Karpas-422 (cell line): Measurements from ENCODE around the gene SIPA1L3. TPM values are rescaled to one million over a fixed set of nuclear protein-coding genes. Genes with fewer than 3 reads are reported as not detected.

ENCODE experiments used
- DNase-seq: peaks from one replicate; pipeline ENCODE4 v3.0.0-alpha.2; 2015
- H2AFZ ChIP-seq: fragments of 200-600 bp; sonication (generic); 2 replicates; pipeline ENCODE4 v1.6.1; 2014; ENCODE audit warnings: antibody characterized with exemption, low read length, mixed read lengths
- H3K27ac ChIP-seq: fragments of 200-600 bp; sonication (generic); 2 replicates; pipeline ENCODE4 v1.5.1; 2014; ENCODE audit warnings: mild to moderate bottlenecking, low read length, moderate library complexity
- H3K27me3 ChIP-seq: fragments of 200-600 bp; sonication (generic); 2 replicates; pipeline ENCODE4 v1.6.1; 2014; ENCODE audit warnings: low read length, mixed read lengths
- H3K36me3 ChIP-seq: fragments of 200-600 bp; sonication (generic); 2 replicates; pipeline ENCODE4 v1.6.1; 2014; ENCODE audit warnings: low read length, mixed read lengths; ENCODE audit not compliant: insufficient read depth
- H3K4me1 ChIP-seq: fragments of 200-600 bp; sonication (generic); 2 replicates; pipeline ENCODE4 v1.6.1; 2014; ENCODE audit warnings: mild to moderate bottlenecking, low read length, mixed read lengths
- H3K4me2 ChIP-seq: fragments of 200-600 bp; sonication (generic); 2 replicates; pipeline ENCODE4 v1.6.1; 2014; ENCODE audit warnings: low read length, low read depth, mild to moderate bottlenecking; ENCODE audit not compliant: poor library complexity, severe bottlenecking
- H3K4me3 ChIP-seq: fragments of 200-600 bp; sonication (generic); 2 replicates; pipeline ENCODE4 v1.5.1; 2014; ENCODE audit warnings: mild to moderate bottlenecking, antibody characterized with exemption, low read length, mixed read lengths
- H3K79me2 ChIP-seq: fragments of 200-600 bp; sonication (generic); 2 replicates; pipeline ENCODE4 v1.6.1; 2014; ENCODE audit warnings: mild to moderate bottlenecking, low read length, mixed read lengths
- H3K9ac ChIP-seq: fragments of 200-600 bp; sonication (generic); 2 replicates; pipeline ENCODE4 v1.6.0; 2014; ENCODE audit warnings: low read length
- H3K9me2 ChIP-seq: fragments of 200-600 bp; sonication (generic), shearing (Covaris generic); replicated peaks from 2 replicates; pipeline ENCODE4 v1.6.0; 2014; ENCODE audit warnings: mild to moderate bottlenecking, low read length, moderate library complexity; ENCODE audit not compliant: insufficient read depth
- H3K9me3 ChIP-seq: fragments of 300-700, 200-600 bp; sonication (generic); 2 replicates; pipeline ENCODE4 v1.6.1; 2014; ENCODE audit warnings: low read length, mixed read lengths
- H4K20me1 ChIP-seq: fragments of 200-600 bp; sonication (generic); 2 replicates; pipeline ENCODE4 v1.6.1; 2014; ENCODE audit warnings: mild to moderate bottlenecking, antibody characterized with exemption, low read length, low read depth; ENCODE audit not compliant: insufficient read depth
- total RNA-seq: library from RNA; depleted of rRNA; stranded (reverse); fragments of >200 nt; shearing (Covaris generic); gene quantifications from 2 replicates; pipeline ENCODE4 v1.2.3, GENCODE V29; 2014; ENCODE audit warnings: low replicate concordance

The SIPA1L3 gene
- total RNA-seq, 1 experiment from 2014 or later: 88.1 TPM

- H3K27me3 ChIP-seq: no peaks in the 10 kb centered on the region
- peak overlapping the region; percentile 99 for H3K27ac ChIP-seq
- no peak overlapping the region for H3K4me2 ChIP-seq
- no peaks in the 10 kb centered on the region for H3K36me3 ChIP-seq
- DNase-seq: no peak
- no peaks in the 10 kb centered on the region for H4K20me1 ChIP-seq
- H3K9me2 ChIP-seq: no peaks in the 10 kb centered on the region
- H2AFZ ChIP-seq: no peak overlapping the region
- H3K4me1 ChIP-seq: peaks cover 49% of the 10 kb centered on the region
- H3K9ac ChIP-seq: no peak overlapping the region
- no peaks in the 10 kb centered on the region for H3K9me3 ChIP-seq
- H3K4me3 ChIP-seq: no peak overlapping the region
- H3K79me2 ChIP-seq: peaks cover 65% of the 10 kb centered on the region
Observed at GRCh38 chr19:38036707-38037611, 130.0 kb downstream of the SIPA1L3 start.

DNA sequence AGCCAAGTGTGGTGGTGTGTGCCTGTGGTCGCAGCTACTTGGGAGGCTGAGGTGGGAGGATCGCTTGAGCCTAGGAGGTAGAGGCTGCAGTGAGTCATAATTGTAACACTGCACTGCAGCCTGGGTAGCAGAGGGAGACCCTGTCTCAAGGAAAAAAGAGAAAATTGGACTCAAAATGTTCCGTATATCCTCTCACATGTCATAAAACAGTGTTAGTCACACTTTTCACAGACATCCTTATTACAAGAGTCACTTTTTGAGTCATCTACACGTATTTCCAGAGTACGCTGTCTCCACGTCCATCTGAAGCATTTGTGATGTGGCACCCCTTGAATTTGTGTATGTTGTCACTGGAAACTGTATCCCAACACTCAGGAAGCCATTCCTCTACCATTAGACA is 133.0 kb downstream of the SIPA1L3 start:
- no peak overlapping the region for H3K4me2 ChIP-seq
- no peak overlapping the region for H3K4me3 ChIP-seq
- H3K4me1 ChIP-seq: peaks cover 48% of the 10 kb centered on the region
- H3K27me3 ChIP-seq: no peaks in the 10 kb centered on the region
- H3K9ac ChIP-seq: no peak overlapping the region
- no peak overlapping the region for H2AFZ ChIP-seq
- H3K27ac ChIP-seq: no peak overlapping the region; the same call in 1 of the 2 replicates
- H3K9me2 ChIP-seq: no peaks in the 10 kb centered on the region
- H3K9me3 ChIP-seq: no peaks in the 10 kb centered on the region
- DNase-seq: no peak
- H3K79me2 ChIP-seq: peaks cover 79% of the 10 kb centered on the region
- no peaks in the 10 kb centered on the region for H3K36me3 ChIP-seq
- H4K20me1 ChIP-seq: no peaks in the 10 kb centered on the region

DNA sequence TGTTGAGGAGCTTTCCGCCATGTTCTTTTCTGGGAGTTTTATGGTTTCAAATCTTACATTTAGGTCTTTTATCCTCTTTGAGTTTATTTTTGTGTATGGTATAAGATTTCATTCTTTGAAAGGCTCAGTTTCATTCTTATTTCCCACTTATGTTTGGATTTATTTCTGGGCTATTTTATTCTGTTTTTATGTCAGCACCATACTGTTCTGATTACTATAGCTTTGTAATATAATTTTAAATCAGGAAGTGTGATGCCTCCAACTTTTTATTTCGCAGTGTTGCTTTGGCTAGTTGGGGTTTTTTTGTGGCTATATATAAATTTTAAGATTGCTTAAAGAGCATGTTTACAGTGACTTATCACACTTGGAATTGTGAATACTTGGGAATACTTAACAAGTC is 135.1 kb downstream of the SIPA1L3 start:
- Histone ChIP-seq H3K9me3 (no peaks in the 10 kb centered on the region), H2AFZ (no peak overlapping the region), H3K9ac (no peak overlapping the region), H3K4me1 (peaks cover 52% of the 10 kb centered on the region), H3K9me2 (no peaks in the 10 kb centered on the region), H3K79me2 (peaks cover 58% of the 10 kb centered on the region), H3K36me3 (no peaks in the 10 kb centered on the region), H4K20me1 (no peaks in the 10 kb centered on the region), H3K27me3 (no peaks in the 10 kb centered on the region), H3K4me2 (no peak overlapping the region), H3K27ac (peak overlapping the region; percentile 100), H3K4me3 (no peak overlapping the region)
- no peak for DNase-seq

- Histone ChIP-seq H3K27me3 (no peaks in the 10 kb centered on the region), H3K4me3 (no peak overlapping the region), H3K36me3 (no peaks in the 10 kb centered on the region), H2AFZ (no peak overlapping the region), H3K79me2 (peaks cover 48% of the 10 kb centered on the region), H3K9me2 (no peaks in the 10 kb centered on the region), H3K27ac (peak overlapping the region; percentile 100), H4K20me1 (no peaks in the 10 kb centered on the region), H3K4me1 (peaks cover 68% of the 10 kb centered on the region), H3K4me2 (peak overlapping the region; percentile 80), H3K9me3 (no peaks in the 10 kb centered on the region), H3K9ac (peak overlapping the region; percentile 41)
- no peak for DNase-seq
Observed at GRCh38 chr19:38043649-38044144, 136.7 kb downstream of the SIPA1L3 start.

GRCh38 chr19:38044267-38045111 is 137.5 kb downstream of the SIPA1L3 start:
- Histone ChIP-seq H3K27ac (peak overlapping the region; percentile 100), H3K36me3 (no peaks in the 10 kb centered on the region), H3K9me3 (no peaks in the 10 kb centered on the region), H3K4me3 (no peak overlapping the region), H4K20me1 (no peaks in the 10 kb centered on the region), H3K9me2 (no peaks in the 10 kb centered on the region), H3K4me2 (peak overlapping the region; percentile 80), H3K9ac (peak overlapping the region; percentile 41), H3K4me1 (peaks cover 76% of the 10 kb centered on the region), H3K79me2 (peaks cover 48% of the 10 kb centered on the region), H2AFZ (no peak overlapping the region), H3K27me3 (no peaks in the 10 kb centered on the region)
- peak; percentile 70 for DNase-seq

DNA sequence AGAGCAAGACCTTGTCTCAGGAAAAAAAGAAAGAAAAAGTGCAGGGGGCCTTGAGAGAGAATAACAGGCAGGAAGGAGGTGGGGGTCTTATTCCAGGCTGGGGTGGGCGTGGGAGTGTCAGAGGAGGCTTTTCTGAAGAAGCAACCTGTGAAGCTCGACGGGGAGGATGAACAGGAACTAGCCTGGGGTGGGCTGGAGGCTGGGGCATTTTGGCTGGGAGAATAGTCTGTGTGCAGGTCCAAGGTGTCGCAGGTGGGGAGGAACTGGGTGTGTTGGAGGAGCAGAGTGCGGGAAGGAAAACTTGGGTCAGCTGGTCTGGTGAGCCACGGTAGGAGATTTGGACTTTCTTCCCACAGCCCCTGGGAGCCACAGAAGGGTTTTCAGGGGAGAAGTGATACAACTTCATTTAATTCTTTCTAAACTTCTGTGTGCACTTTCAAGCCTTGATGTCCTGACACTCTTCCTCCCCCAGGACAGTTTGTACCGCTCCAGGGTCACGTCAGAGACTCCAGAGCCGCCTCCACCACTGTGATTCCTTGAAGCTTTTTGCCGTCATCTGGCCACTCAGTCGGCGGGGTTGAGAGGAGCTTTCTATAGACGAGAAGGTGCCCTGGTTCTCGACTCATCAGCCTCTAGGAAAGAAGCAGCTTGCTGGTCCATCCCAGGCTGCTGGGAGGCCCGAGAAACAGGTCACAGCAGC is 138.7 kb downstream of the SIPA1L3 start:
- Histone ChIP-seq H3K4me1 (peaks cover 88% of the 10 kb centered on the region), H4K20me1 (no peaks in the 10 kb centered on the region), H2AFZ (no peak overlapping the region), H3K9me3 (no peaks in the 10 kb centered on the region), H3K27ac (peak overlapping the region; percentile 100), H3K9me2 (no peaks in the 10 kb centered on the region), H3K4me3 (no peak overlapping the region; the same call in 1 of the 2 replicates), H3K27me3 (no peaks in the 10 kb centered on the region), H3K79me2 (peaks cover 46% of the 10 kb centered on the region), H3K4me2 (peak overlapping the region; percentile 80), H3K36me3 (no peaks in the 10 kb centered on the region), H3K9ac (peak overlapping the region; percentile 75)
- DNase-seq: peak; percentile 56

DNA sequence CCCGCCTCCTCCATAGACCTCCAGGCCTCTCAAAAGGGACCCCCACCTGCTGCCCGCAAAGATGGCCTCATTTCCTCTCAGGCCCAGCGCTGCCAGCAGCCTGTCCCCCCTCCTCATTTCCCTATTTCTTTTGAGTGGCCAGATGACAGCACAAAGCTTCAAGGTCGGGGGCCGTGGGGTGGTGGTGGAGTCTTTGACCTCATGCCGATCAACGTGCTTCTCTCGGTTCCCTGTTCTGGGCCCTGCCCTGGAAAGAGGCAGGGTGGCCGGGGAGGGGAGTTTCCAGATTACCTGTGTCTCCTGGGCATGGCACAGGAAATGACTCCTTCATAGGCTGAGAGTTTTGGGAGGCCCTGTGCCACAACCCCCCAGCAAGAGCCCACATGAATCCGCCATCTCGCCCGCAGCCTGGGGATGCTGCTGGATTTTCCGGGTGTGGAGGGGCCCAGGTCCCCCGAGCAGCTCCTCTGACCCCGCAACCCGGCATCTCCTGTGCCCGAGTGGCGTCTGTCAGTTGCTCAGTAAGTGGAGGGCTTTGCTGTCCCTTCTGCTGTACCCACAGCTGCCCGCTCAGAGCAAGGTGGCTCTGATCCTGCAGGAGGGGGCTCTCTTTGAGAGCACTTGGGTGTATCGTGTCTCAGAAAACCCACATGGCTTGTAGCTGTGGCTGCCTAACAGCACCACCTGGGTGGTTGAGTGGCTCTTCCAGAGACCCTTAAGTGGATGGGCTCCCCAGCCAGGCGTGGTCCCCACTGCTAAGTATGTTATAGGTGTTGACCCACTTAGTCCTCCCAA is 139.4 kb downstream of the SIPA1L3 start:
- Histone ChIP-seq H3K4me3 (no peak overlapping the region; the same call in 1 of the 2 replicates), H2AFZ (no peak overlapping the region), H3K79me2 (peaks cover 52% of the 10 kb centered on the region), H4K20me1 (no peaks in the 10 kb centered on the region), H3K4me1 (peaks cover 94% of the 10 kb centered on the region), H3K36me3 (no peaks in the 10 kb centered on the region), H3K9me3 (no peaks in the 10 kb centered on the region), H3K9me2 (no peaks in the 10 kb centered on the region), H3K4me2 (peak overlapping the region; percentile 80), H3K9ac (peak overlapping the region; percentile 75), H3K27ac (peak overlapping the region; percentile 100), H3K27me3 (no peaks in the 10 kb centered on the region)
- peak; percentile 74 for DNase-seq
